Stimulated activated CD4-positive, alpha-beta T cell treated with anti-CD3 and anti-CD28 coated beads, Interleukin-2, amount 100 ng/mL, for 48 hours (primary cell): ENCODE results near the gene FGR.
"Not testable (repeated sequence)": the region's sequence is repeated elsewhere in the genome, so short reads cannot be mapped to it uniquely, and the experiment has no call there.

Source experiments
- DNase-seq, 2 donors: peaks; one replicate each; pipeline ENCODE4 v3.0.0-alpha.2; 2020

The FGR gene

GRCh38 chr1:27634985-27635367 lies at the start of gene FGR:
TSS of gene FGR (minus strand) at chr1:27635185. CDS start at chr1:27623916, 11,269 bp downstream.
- no peak for DNase-seq

- DNase-seq = no peak
Observed at GRCh38 chr1:27684176-27684575, 49.2 kb upstream of the FGR start.

- DNase-seq = no peak
Observed at GRCh38 chr1:27682351-27682944, 47.5 kb upstream of the FGR start.

GRCh38 chr1:27681580-27681979 lies 46.6 kb upstream of the FGR start:
- not testable (repeated sequence) for DNase-seq

- not testable (repeated sequence) for DNase-seq
Observed at GRCh38 chr1:27680225-27680791, 45.3 kb upstream of the FGR start.

GRCh38 chr1:27678747-27679146 lies 43.8 kb upstream of the FGR start:
- no peak for DNase-seq

- DNase-seq = no peak
Observed at GRCh38 chr1:27676410-27676809, 41.4 kb upstream of the FGR start.

- no peak for DNase-seq
Observed at GRCh38 chr1:27672750-27673112, 37.7 kb upstream of the FGR start.

- peak; percentile 54 to 60 for DNase-seq
Observed at GRCh38 chr1:27671964-27672749, 37.2 kb upstream of the FGR start, which contains the start of gene IFI6. TSS of gene IFI6 (minus strand) at chr1:27672192. CDS start at chr1:27669314, 2,878 bp downstream.

- DNase-seq = no peak
Observed at GRCh38 chr1:27669876-27670275, 34.9 kb upstream of the FGR start.

GRCh38 chr1:27668808-27669723 lies 34.1 kb upstream of the FGR start:
- peak; percentile 91 to 93 for DNase-seq

- DNase-seq = no peak
Observed at GRCh38 chr1:27668121-27668807, 33.3 kb upstream of the FGR start.

- no peak for DNase-seq
Observed at GRCh38 chr1:27666791-27667254, 31.8 kb upstream of the FGR start.

GRCh38 chr1:27666294-27666693 lies 31.3 kb upstream of the FGR start:
- no peak for DNase-seq

- no peak for DNase-seq
Observed at GRCh38 chr1:27665016-27665651, 30.1 kb upstream of the FGR start.

GRCh38 chr1:27664291-27664690 lies 29.3 kb upstream of the FGR start:
- DNase-seq = no peak

- peak; percentile 95 for DNase-seq
Observed at GRCh38 chr1:27662707-27663393, 27.9 kb upstream of the FGR start.

GRCh38 chr1:27662261-27662660 lies 27.3 kb upstream of the FGR start:
- no peak for DNase-seq

GRCh38 chr1:27661412-27662075 lies 26.6 kb upstream of the FGR start:
- DNase-seq = no peak

GRCh38 chr1:27660300-27660835 lies 25.4 kb upstream of the FGR start:
- no peak for DNase-seq
